ENCODE measurements around the gene UCHL3. TPM values are rescaled to one million over a fixed set of nuclear protein-coding genes. Genes with fewer than 3 reads are reported as not detected.

Gene UCHL3
- total RNA-seq (2014; rRNA removed; shearing (Covaris generic)) (34.7 and 39.6 TPM in 2 replicates), total RNA-seq (2022) (45.0 and 49.5 TPM in 2 replicates), Bru-seq, nascent RNA (percentile 81 among the genes with signal in this experiment), BruChase-seq, experiment 1, labeled RNA remaining after a 6-hour chase (percentile 91 among the genes with signal in this experiment), BruChase-seq, experiment 2, labeled RNA remaining after a 2-hour chase (percentile 85 among the genes with signal in this experiment)
- long read RNA-seq, partial matches to known transcripts, result 6 of 12 reads
- long read RNA-seq, other reads (novel, unspliced or antisense), result 5 of 12 reads

DNA sequence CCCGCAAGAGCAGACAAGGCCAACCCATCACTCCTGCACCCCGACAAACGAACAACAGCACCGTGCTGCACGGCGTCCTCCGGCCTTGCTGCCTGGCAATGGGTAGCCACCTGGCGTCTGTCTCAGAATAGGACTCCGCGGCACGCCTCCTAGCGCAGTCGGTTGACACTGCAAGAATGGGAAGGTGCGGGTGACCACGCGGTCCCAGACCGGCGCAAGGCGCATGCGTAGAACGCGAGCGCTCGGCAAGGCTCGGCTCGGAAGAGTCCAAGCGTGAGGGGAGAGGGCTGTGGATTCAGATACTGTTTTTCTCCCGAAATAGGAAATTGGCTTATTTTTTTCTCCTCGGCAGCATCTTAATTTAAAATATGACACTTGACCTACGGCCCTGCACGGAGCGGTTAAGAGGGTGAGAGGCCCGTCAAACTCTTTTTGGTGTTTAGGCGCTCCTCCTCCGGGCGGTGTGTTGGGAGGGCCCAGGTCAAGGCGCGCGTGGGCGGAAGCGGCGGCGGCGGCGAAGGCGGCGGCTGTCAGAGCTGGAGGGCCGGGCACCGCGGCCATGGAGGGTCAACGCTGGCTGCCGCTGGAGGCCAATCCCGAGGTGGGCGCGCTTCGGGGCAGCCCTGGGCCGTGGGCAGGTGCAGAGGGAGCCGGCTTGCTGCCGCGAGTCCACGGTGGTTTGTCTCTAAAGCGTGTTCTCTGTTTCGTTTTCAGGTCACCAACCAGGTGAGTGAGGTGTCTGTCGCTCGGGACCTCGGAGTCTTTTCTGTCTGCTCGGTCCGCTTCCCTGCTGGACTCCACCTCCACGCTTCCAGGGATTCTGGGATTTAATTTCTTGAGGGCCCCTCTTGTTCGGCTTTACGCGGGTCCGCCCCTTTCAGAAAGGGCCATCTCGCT is at the start of gene UCHL3:
Gene UCHL3, plus strand, starts transcription at position 530 of the 897 bp plus-strand sequence. Its CDS starts 30 bp downstream, at position 560.
- Histone ChIP-seq H3K4me1 (ENCODE audit: insufficient read depth, low read length, poor library complexity, severe bottlenecking) (peaks cover 31% of the 10 kb centered on the region), H3K36me3 (ENCODE audit: insufficient read depth, low read length) (peaks cover 25% of the 10 kb centered on the region), H3K4me2 (ENCODE audit: low read length) (peak within 1 kb of the TSS; percentile 96), H2AFZ (ENCODE audit: low read length) (peak within 1 kb of the TSS; percentile 97), H3K79me2 (ENCODE audit: insufficient read depth, low read depth, low read length) (peaks cover 26% of the 10 kb centered on the region; the same call in 1 of the 2 replicates), H3K27ac (ENCODE audit: low read depth, low read length, poor library complexity, severe bottlenecking) (peak within 1 kb of the TSS; percentile 43), H3K9me3 (ENCODE audit: low read length) (no peaks in the 10 kb centered on the region), H3K9me2 (ENCODE audit: insufficient read depth, low read length) (no peaks in the 10 kb centered on the region), H4K20me1 (ENCODE audit: insufficient read depth, low read length) (peaks cover 6% of the 10 kb centered on the region), H3K4me3 (ENCODE audit: low read depth, low read length, poor library complexity, severe bottlenecking) (peak within 1 kb of the TSS; percentile 97)
- TF ChIP-seq EZH2phosphoT487 (IDR thresholded peaks at IDR 0.05; ENCODE audit: borderline replicate concordance, low read depth, low read length), result no peak
- TF ChIP-seq, protein P1, sequence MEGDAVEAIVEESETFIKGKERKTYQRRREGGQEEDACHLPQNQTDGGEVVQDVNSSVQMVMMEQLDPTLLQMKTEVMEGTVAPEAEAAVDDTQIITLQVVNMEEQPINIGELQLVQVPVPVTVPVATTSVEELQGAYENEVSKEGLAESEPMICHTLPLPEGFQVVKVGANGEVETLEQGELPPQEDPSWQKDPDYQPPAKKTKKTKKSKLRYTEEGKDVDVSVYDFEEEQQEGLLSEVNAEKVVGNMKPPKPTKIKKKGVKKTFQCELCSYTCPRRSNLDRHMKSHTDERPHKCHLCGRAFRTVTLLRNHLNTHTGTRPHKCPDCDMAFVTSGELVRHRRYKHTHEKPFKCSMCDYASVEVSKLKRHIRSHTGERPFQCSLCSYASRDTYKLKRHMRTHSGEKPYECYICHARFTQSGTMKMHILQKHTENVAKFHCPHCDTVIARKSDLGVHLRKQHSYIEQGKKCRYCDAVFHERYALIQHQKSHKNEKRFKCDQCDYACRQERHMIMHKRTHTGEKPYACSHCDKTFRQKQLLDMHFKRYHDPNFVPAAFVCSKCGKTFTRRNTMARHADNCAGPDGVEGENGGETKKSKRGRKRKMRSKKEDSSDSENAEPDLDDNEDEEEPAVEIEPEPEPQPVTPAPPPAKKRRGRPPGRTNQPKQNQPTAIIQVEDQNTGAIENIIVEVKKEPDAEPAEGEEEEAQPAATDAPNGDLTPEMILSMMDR (conservative IDR thresholded peaks at IDR 0.05; ENCODE audit: low read length), result peak; percentile 82
- BruUV-seq (replicated peaks), result no TSS peak
- POLR2A ChIA-PET, result interaction anchor here (0.6 to 1.7 kb wide), 11 partner anchors 8 to 1689 kb away, joined by 3 to 8 read pairs (median 4); partner anchors contain the start of genes COMMD6 and TBC1D4
- intact Hi-C loops (cut with micrococcal nuclease; ENCODE audit: unreplicated experiment), result loop anchor here (1.0 to 5.0 kb wide), 4 partner anchors 12 to 177 kb away; partner anchors contain the start of genes COMMD6 and TBC1D4
- CTCF ChIA-PET (ENCODE audit: unreplicated experiment), result no interaction called here
- DNase-seq (ENCODE audit: low spot score), result peak; percentile 99

DNA sequence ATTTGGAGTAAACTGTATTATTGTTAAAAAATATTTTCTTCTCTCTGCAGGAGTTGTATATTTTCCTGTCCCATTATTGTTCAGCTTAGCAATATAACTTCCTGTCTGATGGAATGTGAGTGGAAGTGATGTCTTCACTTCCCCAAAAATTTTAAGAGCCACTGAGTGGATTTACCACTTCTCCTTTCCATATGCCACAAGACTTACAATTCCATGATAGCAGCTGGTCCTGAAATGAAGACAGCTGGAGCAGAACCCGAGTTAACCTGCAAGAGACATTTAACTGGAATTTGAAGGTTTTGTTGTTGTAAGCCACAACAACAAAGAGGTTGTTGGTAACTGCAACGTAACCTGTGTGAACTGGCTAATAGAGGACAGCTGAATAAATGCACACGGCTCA is 44.3 kb upstream of the UCHL3 start:
- POLR2A ChIA-PET, result interaction anchor here (0.7 kb wide), 1 partner anchor 104 kb away, joined by 3 read pairs; no protein-coding TSS in a partner anchor
- Histone ChIP-seq H3K79me2 (ENCODE audit: insufficient read depth, low read depth, low read length) (no peaks in the 10 kb centered on the region), H3K4me2 (ENCODE audit: low read length) (no peak overlapping the region), H3K4me3 (ENCODE audit: low read depth, low read length, poor library complexity, severe bottlenecking) (no peak overlapping the region), H3K27ac (ENCODE audit: low read depth, low read length, poor library complexity, severe bottlenecking) (no peak overlapping the region), H4K20me1 (ENCODE audit: insufficient read depth, low read length) (no peaks in the 10 kb centered on the region), H3K4me1 (ENCODE audit: insufficient read depth, low read length, poor library complexity, severe bottlenecking) (no peaks in the 10 kb centered on the region), H3K9me3 (ENCODE audit: low read length) (no peaks in the 10 kb centered on the region), H3K36me3 (ENCODE audit: insufficient read depth, low read length) (no peaks in the 10 kb centered on the region), H3K9me2 (ENCODE audit: insufficient read depth, low read length) (no peaks in the 10 kb centered on the region), H2AFZ (ENCODE audit: low read length) (no peak overlapping the region)
- no peak for DNase-seq (ENCODE audit: low spot score)
- BruUV-seq (replicated peaks), result no TSS peak
- intact Hi-C loops (cut with micrococcal nuclease; ENCODE audit: unreplicated experiment), result no loop called here
- no peak for TF ChIP-seq EZH2phosphoT487 (IDR thresholded peaks at IDR 0.05; ENCODE audit: borderline replicate concordance, low read depth, low read length)
- TF ChIP-seq, protein P1 (conservative IDR thresholded peaks at IDR 0.05; ENCODE audit: low read length), result no peak
- CTCF ChIA-PET (ENCODE audit: unreplicated experiment), result no interaction called here
